HG03457 (cell line): ENCODE results near the gene IMP3.
A peak's percentile ranks its signal among the peaks of the same experiment; 100 is the strongest.
"Not testable (repeated sequence)": the region's sequence is repeated elsewhere in the genome, so short reads cannot be mapped to it uniquely, and the experiment has no call there.

ENCODE experiments used
- ATAC-seq: cut with Tn5 transposase; IDR thresholded peaks from one replicate; pipeline ENCODE4 v1.9.1; 2021; ENCODE audit warnings: moderate number of reproducible peaks; ENCODE audit not compliant: unreplicated experiment

Gene IMP3

GRCh38 chr15:75650908-75651809 is 11.1 kb upstream of the IMP3 start:
- ATAC-seq: no peak

GRCh38 chr15:75649848-75650247 is 9.8 kb upstream of the IMP3 start:
- ATAC-seq: no peak

- ATAC-seq: no peak
Observed at GRCh38 chr15:75649045-75649761, 9.2 kb upstream of the IMP3 start.

- ATAC-seq: no peak
Observed at GRCh38 chr15:75648156-75649000, 8.4 kb upstream of the IMP3 start.

GRCh38 chr15:75647370-75648155 is 7.5 kb upstream of the IMP3 start, which contains the start of gene SNX33:
SNX33 (plus strand) TSS chr15:75647912; CDS start chr15:75649103, 1,191 bp downstream.
- no peak for ATAC-seq

- no peak for ATAC-seq
Observed at GRCh38 chr15:75646944-75647364, 6.9 kb upstream of the IMP3 start.

- no peak for ATAC-seq
Observed at GRCh38 chr15:75646112-75646943, 6.3 kb upstream of the IMP3 start.

- ATAC-seq: no peak
Observed at GRCh38 chr15:75644376-75644775, 4.4 kb upstream of the IMP3 start.

GRCh38 chr15:75641603-75642002 is 1.6 kb upstream of the IMP3 start:
- no peak for ATAC-seq

- ATAC-seq: no peak
Observed at GRCh38 chr15:75641179-75641503, 1.1 kb upstream of the IMP3 start.

- ATAC-seq: peak; percentile 22
Observed at GRCh38 chr15:75640483-75641178, 607 bp upstream of the IMP3 start.

- ATAC-seq: no peak
Observed at GRCh38 chr15:75639191-75639708, 774 bp downstream of the IMP3 start.

- no peak for ATAC-seq
Observed at GRCh38 chr15:75637245-75638009, 2.6 kb downstream of the IMP3 start.

GRCh38 chr15:75636026-75636425 is 4.0 kb downstream of the IMP3 start:
- ATAC-seq: no peak

GRCh38 chr15:75633922-75634321 is 6.1 kb downstream of the IMP3 start:
- not testable (repeated sequence) for ATAC-seq

GRCh38 chr15:75631935-75632334 is 8.1 kb downstream of the IMP3 start:
- no peak for ATAC-seq

- ATAC-seq: peak; percentile 67
Observed at GRCh38 chr15:75625542-75626347, 14.3 kb downstream of the IMP3 start, which contains the start of gene SNUPN. SNUPN (minus strand) TSS chr15:75625725; CDS start chr15:75621051, 4,674 bp downstream.
